CD14-positive monocyte (primary cell): ENCODE data around the gene HS3ST4. TPM values are rescaled to one million over a fixed set of nuclear protein-coding genes. Genes with fewer than 3 reads are reported as not detected.

Experiments used
- DNase-seq, 3 donors: peaks; one replicate each; pipeline ENCODE4 v3.0.0-alpha.2; 2011 to 2022
- H2AFZ ChIP-seq: 2 replicates; pipeline ENCODE4 v1.6.0; 2012; ENCODE audit warnings: mild to moderate bottlenecking, low read depth, low read length, inconsistent platforms; ENCODE audit not compliant: insufficient read depth, poor library complexity, severe bottlenecking
- H3K27ac ChIP-seq, 2 donors: 1 replicate in 1 of 2; 2 replicates in 1 of 2; pipeline ENCODE4 v1.5.1; 2012 to 2013; ENCODE audit warnings: low read length in 2 of 2, control low read depth in 1 of 2, inconsistent platforms in 1 of 2, low read depth in 1 of 2, mild to moderate bottlenecking in 1 of 2
- H3K27me3 ChIP-seq, 2 donors: one replicate each; pipeline versions ENCODE4 v1.6.0 to v1.6.1; 2011 to 2013; ENCODE audit warnings: low read length in 2 of 2; ENCODE audit not compliant: control insufficient read depth in 2 of 2, insufficient read depth in 2 of 2
- H3K36me3 ChIP-seq, 2 donors: replicated peaks in 1 of 2; 1 replicate in 1 of 2; 2 replicates in 1 of 2; pipeline versions ENCODE4 v1.5.1 to v1.6.1; 2012 to 2013; ENCODE audit warnings: low read length in 2 of 2, control low read depth in 1 of 2, inconsistent platforms in 1 of 2, mild to moderate bottlenecking in 1 of 2; ENCODE audit not compliant: insufficient read depth in 2 of 2, control insufficient read depth in 1 of 2
- H3K4me1 ChIP-seq, 2 donors: 1 replicate in 1 of 2; 2 replicates in 1 of 2; pipeline versions ENCODE4 v1.5.1 to v1.6.1; 2012 to 2013; ENCODE audit warnings: low read length in 2 of 2, control low read depth in 1 of 2, inconsistent platforms in 1 of 2, mild to moderate bottlenecking in 1 of 2, moderate library complexity in 1 of 2; ENCODE audit not compliant: insufficient read depth in 2 of 2, control insufficient read depth in 1 of 2
- H3K4me2 ChIP-seq: replicated peaks from 2 replicates; pipeline ENCODE3; 2012; ENCODE audit warnings: low read length, moderate library complexity, mild to moderate bottlenecking; ENCODE audit not compliant: poor library complexity, severe bottlenecking; ENCODE audit errors: extremely low read depth
- H3K4me3 ChIP-seq, 3 experiments: fragments of 200-600 bp in 1 of 3; sonication (generic) in 1 of 3; replicated peaks in 1 of 3; 1 replicate in 2 of 3; 2 replicates in 1 of 3; pipeline ENCODE4 v1.5.1; 2011 to 2013; ENCODE audit warnings: low read length in 3 of 3, mild to moderate bottlenecking in 3 of 3, control low read depth in 2 of 3, low read depth in 2 of 3, inconsistent platforms in 1 of 3, moderate library complexity in 1 of 3
- H3K79me2 ChIP-seq: 2 replicates; pipeline ENCODE4 v1.6.0; 2012; ENCODE audit warnings: mild to moderate bottlenecking, control low read depth, inconsistent platforms, low read length, moderate library complexity; ENCODE audit not compliant: insufficient read depth
- H3K9ac ChIP-seq: 2 replicates; pipeline ENCODE4 v1.6.0; 2017; ENCODE audit warnings: low read length, mild to moderate bottlenecking; ENCODE audit not compliant: insufficient read depth, poor library complexity, severe bottlenecking
- H3K9me3 ChIP-seq, 2 donors: replicated peaks in 1 of 2; 1 replicate in 1 of 2; 2 replicates in 1 of 2; pipeline versions ENCODE4 v1.5.1 to v1.6.1; 2012 to 2013; ENCODE audit warnings: low read length in 2 of 2, control low read depth in 1 of 2; ENCODE audit not compliant: control insufficient read depth in 1 of 2, insufficient read depth in 1 of 2
- H4K20me1 ChIP-seq: 2 replicates; pipeline ENCODE4 v1.6.0; 2012; ENCODE audit warnings: mild to moderate bottlenecking, low read length, control low read depth, moderate library complexity; ENCODE audit not compliant: insufficient read depth
- H3K27ac Mint-ChIP-seq, 7 donors: one replicate each; pipeline ENCODE4 v1.8.0; 2020; ENCODE audit warnings: mild to moderate bottlenecking in 7 of 7, mixed read lengths in 7 of 7, moderate library complexity in 6 of 7, inconsistent platforms in 2 of 7
- H3K27me3 Mint-ChIP-seq, 3 donors: one replicate each; pipeline ENCODE4 v1.8.0; 2021 to 2022; ENCODE audit warnings: low read depth in 3 of 3, mild to moderate bottlenecking in 3 of 3, mixed read lengths in 3 of 3, moderate library complexity in 3 of 3, inconsistent platforms in 1 of 3
- H3K36me3 Mint-ChIP-seq, 2 donors: one replicate each; pipeline ENCODE4 v1.8.0; 2020; ENCODE audit warnings: mixed read lengths in 2 of 2, inconsistent platforms in 1 of 2, mild to moderate bottlenecking in 1 of 2
- H3K4me1 Mint-ChIP-seq: one replicate; pipeline ENCODE4 v1.8.0; 2020; ENCODE audit warnings: mild to moderate bottlenecking, mixed read lengths
- H3K4me3 Mint-ChIP-seq, 2 donors: one replicate each; pipeline ENCODE4 v1.8.0; 2020; ENCODE audit warnings: mild to moderate bottlenecking in 2 of 2, mixed read lengths in 2 of 2, moderate library complexity in 1 of 2
- H3K9me3 Mint-ChIP-seq, 7 donors: one replicate each; pipeline ENCODE4 v1.8.0; 2020 to 2022; ENCODE audit warnings: mixed read lengths in 7 of 7, mild to moderate bottlenecking in 6 of 7, moderate library complexity in 6 of 7, inconsistent platforms in 2 of 7
- WGBS: methylation state at CpG from one replicate; pipeline ENCODE4 v1.1.5; 2013; ENCODE audit warnings: missing lambda C conversion rate; ENCODE audit not compliant: insufficient coverage; 5-methylcytosine and 5-hydroxymethylcytosine counted together
- intact Hi-C, 2 donors: fragments of 100-400 bp; cut with micrococcal nuclease; formaldehyde crosslinking; loops; one replicate each; pipeline versions ENCODE4 v1.15.0 to v1.15.1; 2023
- polyA plus RNA-seq, 3 donors: library from polyadenylated mRNA; depleted of rRNA in 1 of 3; unstranded in 2 of 3; stranded (reverse) in 1 of 3; fragments of 300-500 nt in 2 of 3; fragments of >200 nt in 1 of 3; fragmentation: Illumina TruSeq in 2 of 3; gene quantifications; 1 replicate in 2 of 3; 2 replicates in 1 of 3; pipeline ENCODE4 v1.2.3, GENCODE V29; 2012 to 2021
- TF ChIP-seq, protein P1 (sequence below): fragments of 200-600 bp; IDR thresholded peaks from one replicate; pipeline ENCODE4 v1.8.0; 2022; ENCODE audit warnings: antibody characterized with exemption, mild to moderate bottlenecking

Gene HS3ST4
- polyA plus RNA-seq, 3 donors, result not detected

DNA sequence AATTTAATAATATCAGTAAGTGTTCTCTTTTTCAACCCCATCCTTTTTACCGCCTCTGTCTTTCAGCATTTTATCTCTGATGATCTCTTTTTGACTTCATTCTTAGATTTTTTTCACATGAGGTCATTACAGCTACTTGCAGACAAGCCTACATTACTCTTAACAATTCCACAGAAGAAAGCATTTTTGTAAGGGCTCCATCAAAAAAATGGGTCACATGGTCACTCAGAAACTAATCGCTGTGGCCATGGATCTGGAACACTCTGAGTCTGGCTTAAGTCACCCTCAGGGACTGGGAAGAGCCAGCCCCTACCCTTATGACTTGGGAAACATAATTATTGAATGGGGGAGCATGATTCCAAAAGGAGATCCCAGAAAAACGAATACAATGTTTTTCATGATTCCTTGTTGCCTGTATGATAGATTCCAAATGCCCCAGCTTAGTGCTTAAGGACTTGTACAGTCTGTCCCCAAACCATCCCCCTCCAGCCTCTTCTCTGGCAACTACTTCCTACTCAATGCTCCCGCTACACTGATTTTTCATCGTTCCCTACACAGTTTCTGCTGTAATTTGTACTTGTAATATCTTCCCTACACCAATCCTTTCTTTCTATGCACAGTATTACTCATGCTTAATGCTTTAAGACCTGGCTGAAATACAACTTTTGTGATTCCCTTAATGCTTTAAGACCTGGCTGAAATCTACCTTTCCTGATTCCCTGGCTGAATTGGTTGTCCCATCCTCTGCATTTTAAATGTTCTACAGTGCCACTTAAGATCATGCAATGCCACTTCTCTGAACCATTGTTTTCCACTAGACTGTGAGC lies 457.8 kb downstream of the HS3ST4 start:
- H3K4me3 ChIP-seq, result no peak overlapping the region
- H3K36me3 ChIP-seq, result no peaks in the 10 kb centered on the region
- no peaks in the 10 kb centered on the region for H3K9me3 ChIP-seq
- Mint-ChIP-seq H3K27ac (no peak overlapping the region), H3K4me3 (no peak overlapping the region), H3K27me3 (no peaks in the 10 kb centered on the region), H3K4me1 (no peaks in the 10 kb centered on the region), H3K36me3 (no peaks in the 10 kb centered on the region), H3K9me3 (peaks cover 0 to 6% (median 2%) of the 10 kb centered on the region in 7 donors)
- H2AFZ ChIP-seq, result no peak overlapping the region
- H4K20me1 ChIP-seq, result no peaks in the 10 kb centered on the region
- TF ChIP-seq, protein P1, sequence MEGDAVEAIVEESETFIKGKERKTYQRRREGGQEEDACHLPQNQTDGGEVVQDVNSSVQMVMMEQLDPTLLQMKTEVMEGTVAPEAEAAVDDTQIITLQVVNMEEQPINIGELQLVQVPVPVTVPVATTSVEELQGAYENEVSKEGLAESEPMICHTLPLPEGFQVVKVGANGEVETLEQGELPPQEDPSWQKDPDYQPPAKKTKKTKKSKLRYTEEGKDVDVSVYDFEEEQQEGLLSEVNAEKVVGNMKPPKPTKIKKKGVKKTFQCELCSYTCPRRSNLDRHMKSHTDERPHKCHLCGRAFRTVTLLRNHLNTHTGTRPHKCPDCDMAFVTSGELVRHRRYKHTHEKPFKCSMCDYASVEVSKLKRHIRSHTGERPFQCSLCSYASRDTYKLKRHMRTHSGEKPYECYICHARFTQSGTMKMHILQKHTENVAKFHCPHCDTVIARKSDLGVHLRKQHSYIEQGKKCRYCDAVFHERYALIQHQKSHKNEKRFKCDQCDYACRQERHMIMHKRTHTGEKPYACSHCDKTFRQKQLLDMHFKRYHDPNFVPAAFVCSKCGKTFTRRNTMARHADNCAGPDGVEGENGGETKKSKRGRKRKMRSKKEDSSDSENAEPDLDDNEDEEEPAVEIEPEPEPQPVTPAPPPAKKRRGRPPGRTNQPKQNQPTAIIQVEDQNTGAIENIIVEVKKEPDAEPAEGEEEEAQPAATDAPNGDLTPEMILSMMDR, result no peak
- no peaks in the 10 kb centered on the region for H3K4me1 ChIP-seq
- no peaks in the 10 kb centered on the region for H3K27me3 ChIP-seq
- WGBS, result 98% methylated on average over 4 of the region's 5 CpGs
- no peak for DNase-seq
- no peak overlapping the region for H3K4me2 ChIP-seq
- no peak overlapping the region for H3K9ac ChIP-seq
- H3K27ac ChIP-seq, result no peak overlapping the region
- no peaks in the 10 kb centered on the region for H3K79me2 ChIP-seq
- intact Hi-C loops, result no loop called here

DNA sequence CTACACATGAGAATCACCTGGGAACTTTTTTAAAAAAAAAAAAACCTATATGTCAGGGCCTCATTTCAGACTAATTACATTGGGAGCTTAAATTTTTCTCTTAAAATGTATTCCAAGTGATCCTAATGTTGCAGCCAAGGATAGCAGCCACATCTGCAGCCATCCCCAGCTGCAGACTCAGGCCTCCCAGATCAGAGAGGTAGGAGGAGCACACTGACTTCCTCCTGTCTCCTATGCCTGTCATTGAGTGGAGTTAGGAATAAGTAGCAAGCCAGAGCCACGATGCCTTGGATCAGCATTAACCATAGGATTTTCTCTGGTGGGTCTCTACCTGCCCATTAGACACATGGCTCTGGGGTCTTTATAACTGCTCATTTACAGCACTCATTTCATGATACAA lies 463.5 kb downstream of the HS3ST4 start:
- no peaks in the 10 kb centered on the region for H3K79me2 ChIP-seq
- no peak overlapping the region for H3K4me2 ChIP-seq
- intact Hi-C loops, result no loop called here
- H3K27me3 ChIP-seq, result no peaks in the 10 kb centered on the region
- H3K4me1 ChIP-seq, result no peaks in the 10 kb centered on the region
- no peak overlapping the region for H2AFZ ChIP-seq
- no peak overlapping the region for H3K27ac ChIP-seq
- no CpG with 5 or more reads among the region's 1 CpG for WGBS
- TF ChIP-seq, protein P1, result no peak
- H3K4me3 ChIP-seq, result no peak overlapping the region
- H3K36me3 ChIP-seq, result no peaks in the 10 kb centered on the region
- no peaks in the 10 kb centered on the region for H3K4me1 Mint-ChIP-seq
- no peaks in the 10 kb centered on the region for H4K20me1 ChIP-seq
- H3K4me3 Mint-ChIP-seq, result no peak overlapping the region
- no peak overlapping the region for H3K27ac Mint-ChIP-seq
- H3K9ac ChIP-seq, result no peak overlapping the region
- no peak for DNase-seq
- H3K27me3 Mint-ChIP-seq, result no peaks in the 10 kb centered on the region
- H3K36me3 Mint-ChIP-seq, result no peaks in the 10 kb centered on the region
- H3K9me3 Mint-ChIP-seq, result peaks cover 0 to 7% (median 2%) of the 10 kb centered on the region in 7 donors
- H3K9me3 ChIP-seq, result no peaks in the 10 kb centered on the region
